Measurements from ENCODE around the gene CREBL2.

GRCh38 chr12:12613344-12613743, 1.7 kb downstream of the CREBL2 start:
- TF ChIP-seq CTCF (conservative IDR thresholded peaks at IDR 0.05 in 1 of 2, IDR thresholded peaks at IDR 0.05 in 1 of 2; ENCODE audit: extremely low read depth in 1 of 2, insufficient read depth in 1 of 2, low read depth in 1 of 2, low read length in 2 of 2) = no peak
- no peak for TF ChIP-seq EZH2 (IDR thresholded peaks at IDR 0.05; ENCODE audit: borderline replicate concordance, low read length)
